Measurements from ENCODE around the gene NACAD. TPM values are rescaled to one million over a fixed set of nuclear protein-coding genes. Genes with fewer than 3 reads are reported as not detected.

The NACAD gene
- total and polyA plus RNA-seq, 2 of the 4 experiments (the other 2 are of a cell fraction), result 0.54 to 2.2 TPM

- Histone ChIP-seq H3K23ac (ENCODE audit: low read depth, low read length) (no peak overlapping the region), H2AK5ac (ENCODE audit: low read depth, low read length) (no peak overlapping the region), H3K27me3 (ENCODE audit: control insufficient read depth, insufficient read depth, low read length) (peaks cover 31% of the 10 kb centered on the region), H3K9ac (ENCODE audit: low read depth, low read length) (no peak overlapping the region), H2AFZ (replicated peaks; ENCODE audit: low read length, poor library complexity) (no peak overlapping the region), H3K36me3 (ENCODE audit: control insufficient read depth, insufficient read depth, low read length) (no peaks in the 10 kb centered on the region), H4K91ac (ENCODE audit: insufficient read depth, low read depth, low read length) (no peak overlapping the region), H4K5ac (ENCODE audit: low read depth, low read length) (no peak overlapping the region), H3K18ac (ENCODE audit: low read depth, low read length) (no peak overlapping the region), H3K4me3 (ENCODE audit: insufficient read depth, low read depth, low read length) (no peak overlapping the region), H3K4ac (ENCODE audit: low read depth, low read length) (no peak overlapping the region), H3K9me1 (ENCODE audit: insufficient read depth, low read length) (no peaks in the 10 kb centered on the region), H3K14ac (replicated peaks; ENCODE audit: low read depth, low read length) (no peak overlapping the region), H2BK120ac (ENCODE audit: low read depth, low read length) (no peak overlapping the region), H3K4me1 (ENCODE audit: control insufficient read depth, insufficient read depth, low read length) (no peaks in the 10 kb centered on the region), H3K56ac (ENCODE audit: extremely low read depth, insufficient read depth, low read length) (no peak overlapping the region), H3K27ac (ENCODE audit: insufficient read depth, low read length) (no peak overlapping the region), H4K20me1 (ENCODE audit: insufficient read depth, low read length) (no peaks in the 10 kb centered on the region), H3K79me1 (ENCODE audit: low read depth in 1 of 2, low read length in 2 of 2) (no peaks in the 10 kb centered on the region), H2BK15ac (ENCODE audit: low read depth, low read length) (no peak overlapping the region), H3K9me3 (ENCODE audit: control insufficient read depth, insufficient read depth, low read length) (no peaks in the 10 kb centered on the region), H4K8ac (ENCODE audit: low read depth in 2 of 2, low read length in 2 of 2) (no peak overlapping the region), H2AK9ac (replicated peaks; ENCODE audit: low read depth, low read length, poor library complexity) (no peak overlapping the region), H3K4me2 (ENCODE audit: low read depth, low read length) (no peak overlapping the region), H2BK5ac (ENCODE audit: low read depth, low read length, poor library complexity, severe bottlenecking) (no peak overlapping the region), H2BK20ac (ENCODE audit: low read depth, low read length) (no peak overlapping the region)
- intact Hi-C loops (cut with micrococcal nuclease), result no loop called here
- in situ Hi-C loops (cut with MboI; ENCODE audit: low sequenced_read_pairs), result no loop called here
- DNase-seq (no peak), ATAC-seq (ENCODE audit: low read depth) (no peak)
- TF ChIP-seq RFX5 (IDR thresholded peaks at IDR 0.05; ENCODE audit: low read depth, low read length) (no peak), USF2 (IDR thresholded peaks at IDR 0.05; ENCODE audit: low read depth, low read length) (no peak), NFE2L2 (IDR thresholded peaks at IDR 0.05; ENCODE audit: low read depth, low read length) (no peak), CHD1 (IDR thresholded peaks at IDR 0.05; ENCODE audit: low read depth, low read length) (no peak), CTCF (conservative IDR thresholded peaks at IDR 0.05; ENCODE audit: low read depth, low read length) (no peak), POLR2A (IDR thresholded peaks at IDR 0.05; ENCODE audit: low read depth, low read length) (no peak)
- TF ChIP-seq, protein P1, sequence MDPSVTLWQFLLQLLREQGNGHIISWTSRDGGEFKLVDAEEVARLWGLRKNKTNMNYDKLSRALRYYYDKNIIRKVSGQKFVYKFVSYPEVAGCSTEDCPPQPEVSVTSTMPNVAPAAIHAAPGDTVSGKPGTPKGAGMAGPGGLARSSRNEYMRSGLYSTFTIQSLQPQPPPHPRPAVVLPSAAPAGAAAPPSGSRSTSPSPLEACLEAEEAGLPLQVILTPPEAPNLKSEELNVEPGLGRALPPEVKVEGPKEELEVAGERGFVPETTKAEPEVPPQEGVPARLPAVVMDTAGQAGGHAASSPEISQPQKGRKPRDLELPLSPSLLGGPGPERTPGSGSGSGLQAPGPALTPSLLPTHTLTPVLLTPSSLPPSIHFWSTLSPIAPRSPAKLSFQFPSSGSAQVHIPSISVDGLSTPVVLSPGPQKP (IDR thresholded peaks at IDR 0.05; ENCODE audit: borderline replicate concordance, low read depth, low read length), result no peak
- POLR2A ChIA-PET (ENCODE audit: unreplicated experiment), result interaction anchor here (0.6 kb wide), 1 partner anchor 234 kb away, joined by 4 read pairs; no protein-coding TSS in a partner anchor
- dilution Hi-C loops (cut with HindIII; ENCODE audit: low sequenced_read_pairs, unreplicated experiment), result no loop called here
- WGBS, 2 experiments (ENCODE audit: extremely low coverage in 2 of 2, insufficient read length in 1 of 2), result no CpG with 5 or more reads among the region's 3 CpGs
- no TSS peak for BruUV-seq (replicated peaks)
- CTCF ChIA-PET, result no interaction called here
These were observed 30.1 kb upstream of the NACAD start for GRCh38 chr7:45118889-45119331.
